ENCODE results near the gene CLCN4.

- TF ChIP-seq CTCF (IDR thresholded peaks at IDR 0.05 in 4 of 5, conservative IDR thresholded peaks at IDR 0.05 in 1 of 5): no peak
- no peak for TF ChIP-seq POLR2A (IDR thresholded peaks at IDR 0.05)
Observed at GRCh38 chrX:10208953-10209352, 52.2 kb downstream of the CLCN4 start.
